A673 (cell line): Measurements from ENCODE around the gene TPD52L1.

Source experiments
- EZH2 ChIP-seq: fragments of 200-600 bp; sonication (generic); IDR thresholded peaks from 2 replicates; pipeline ENCODE4 v1.6.1; 2017; ENCODE audit warnings: borderline replicate concordance, low read depth, mild to moderate bottlenecking, mixed read lengths, antibody characterized with exemption, low read length; ENCODE audit not compliant: poor library complexity, severe bottlenecking
- TF ChIP-seq, protein P1 (sequence below): fragments of 300-800, 200-600 bp; sonication (generic); conservative IDR thresholded peaks from 2 replicates; pipeline ENCODE4 v1.5.1; 2017; ENCODE audit warnings: low read depth, mild to moderate bottlenecking, antibody characterized with exemption, low read length, moderate library complexity, mixed read lengths

DNA sequence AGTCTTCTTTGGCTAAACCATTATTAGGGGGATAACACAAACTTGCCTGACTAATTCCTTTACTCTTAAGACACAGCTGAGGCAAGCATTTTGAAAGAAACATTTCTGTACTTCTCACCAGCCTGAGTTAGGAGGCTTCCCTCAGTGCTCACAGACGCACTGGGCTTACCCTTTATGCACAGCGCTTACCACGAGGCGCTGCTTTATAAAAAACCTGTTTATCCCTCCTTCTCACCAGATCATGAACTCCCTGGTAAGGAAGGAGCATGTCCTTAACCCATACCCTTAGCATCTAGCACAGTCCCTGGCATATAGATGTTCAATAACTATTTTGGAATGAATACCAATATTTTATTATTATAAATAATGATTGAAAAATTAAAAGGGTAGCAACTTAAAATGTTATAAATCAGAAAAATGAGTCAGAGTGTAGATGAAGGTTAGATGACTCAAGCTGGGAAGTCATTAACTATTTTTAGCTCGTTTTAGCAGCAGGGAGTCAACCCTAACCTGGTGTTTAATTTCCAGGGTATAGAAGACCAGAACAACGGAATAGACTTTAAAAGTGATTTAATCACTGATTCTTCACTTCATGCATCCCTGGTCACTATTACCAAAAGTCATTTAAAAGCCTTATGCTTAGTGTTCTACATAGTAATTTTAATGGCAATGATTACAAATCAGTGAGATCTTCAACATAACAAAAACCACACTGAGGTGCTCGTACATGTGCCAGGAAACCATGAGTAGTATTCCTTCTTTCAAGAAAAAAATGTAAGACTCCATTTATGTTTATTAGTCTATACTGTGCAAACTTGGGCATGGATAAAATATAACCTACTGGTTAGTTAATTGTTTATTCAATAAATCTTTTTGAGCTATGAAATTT is 4.1 kb upstream of the TPD52L1 start:
- no peak for TF ChIP-seq EZH2
- TF ChIP-seq, protein P1, sequence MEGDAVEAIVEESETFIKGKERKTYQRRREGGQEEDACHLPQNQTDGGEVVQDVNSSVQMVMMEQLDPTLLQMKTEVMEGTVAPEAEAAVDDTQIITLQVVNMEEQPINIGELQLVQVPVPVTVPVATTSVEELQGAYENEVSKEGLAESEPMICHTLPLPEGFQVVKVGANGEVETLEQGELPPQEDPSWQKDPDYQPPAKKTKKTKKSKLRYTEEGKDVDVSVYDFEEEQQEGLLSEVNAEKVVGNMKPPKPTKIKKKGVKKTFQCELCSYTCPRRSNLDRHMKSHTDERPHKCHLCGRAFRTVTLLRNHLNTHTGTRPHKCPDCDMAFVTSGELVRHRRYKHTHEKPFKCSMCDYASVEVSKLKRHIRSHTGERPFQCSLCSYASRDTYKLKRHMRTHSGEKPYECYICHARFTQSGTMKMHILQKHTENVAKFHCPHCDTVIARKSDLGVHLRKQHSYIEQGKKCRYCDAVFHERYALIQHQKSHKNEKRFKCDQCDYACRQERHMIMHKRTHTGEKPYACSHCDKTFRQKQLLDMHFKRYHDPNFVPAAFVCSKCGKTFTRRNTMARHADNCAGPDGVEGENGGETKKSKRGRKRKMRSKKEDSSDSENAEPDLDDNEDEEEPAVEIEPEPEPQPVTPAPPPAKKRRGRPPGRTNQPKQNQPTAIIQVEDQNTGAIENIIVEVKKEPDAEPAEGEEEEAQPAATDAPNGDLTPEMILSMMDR: no peak
